SK-N-MC (cell line): ENCODE data around the gene KISS1.

Source experiments
- DNase-seq: peaks from one replicate; pipeline ENCODE4 v3.0.0-alpha.2; 2011; ENCODE audit warnings: low read depth, low spot score
- H3K27ac ChIP-seq: fragments of 200-600 bp; sonication (generic); 2 replicates; pipeline ENCODE4 v1.5.1; 2016; ENCODE audit warnings: mixed run types
- H3K36me3 ChIP-seq: fragments of 200-600 bp; sonication (generic); 2 replicates; pipeline ENCODE4 v1.6.1; 2017; ENCODE audit warnings: antibody characterized with exemption, low read length, mixed read lengths; ENCODE audit not compliant: insufficient read depth
- H3K4me3 ChIP-seq: fragments of 200-600 bp; sonication (generic); 2 replicates; pipeline ENCODE4 v1.5.1; 2016
- H3K9ac ChIP-seq: fragments of 200-600 bp; sonication (generic); 2 replicates; pipeline ENCODE4 v1.8.0; 2017; ENCODE audit warnings: mixed run types, mixed read lengths; ENCODE audit not compliant: insufficient read length
- H3K9me3 ChIP-seq: fragments of 200-600 bp; sonication (generic); 2 replicates; pipeline ENCODE4 v1.6.1; 2017; ENCODE audit warnings: low read depth, mild to moderate bottlenecking, antibody characterized with exemption, low read length, moderate library complexity, mixed read lengths
- EZH2 ChIP-seq: fragments of 200-600 bp; sonication (generic); IDR thresholded peaks from one replicate; pipeline ENCODE4 v1.6.1; 2017; ENCODE audit warnings: antibody characterized with exemption
- FOXP2 ChIP-seq: optimal IDR thresholded peaks from 2 replicates; pipeline ENCODE3; 2011; ENCODE audit warnings: mild to moderate bottlenecking, moderate library complexity; ENCODE audit not compliant: insufficient read depth; ENCODE audit errors: extremely low read length, control extremely low read depth
- POLR2AphosphoS5 ChIP-seq: IDR thresholded peaks from 2 replicates; pipeline ENCODE4 v1.6.1; 2012; ENCODE audit warnings: mild to moderate bottlenecking, low read depth, low read length, borderline replicate concordance

The KISS1 gene

GRCh38 chr1:204174958-204175357, 21.3 kb downstream of the KISS1 start:
- no peak for TF ChIP-seq POLR2AphosphoS5
- no peak for TF ChIP-seq EZH2
- TF ChIP-seq FOXP2 = no peak
- DNase-seq = no peak
- no peaks in the 10 kb centered on the region for H3K9me3 ChIP-seq
- H3K27ac ChIP-seq = no peak overlapping the region
- no peak overlapping the region for H3K4me3 ChIP-seq
- no peaks in the 10 kb centered on the region for H3K36me3 ChIP-seq
- H3K9ac ChIP-seq = no peak overlapping the region

- Histone ChIP-seq H3K4me3 (no peak overlapping the region), H3K9ac (no peak overlapping the region), H3K36me3 (no peaks in the 10 kb centered on the region), H3K27ac (no peak overlapping the region), H3K9me3 (no peaks in the 10 kb centered on the region)
- no peak for DNase-seq
- TF ChIP-seq FOXP2 (no peak), POLR2AphosphoS5 (no peak), EZH2 (no peak)
These were observed 23.8 kb downstream of the KISS1 start for GRCh38 chr1:204172404-204173029.

GRCh38 chr1:204171751-204172178, 24.5 kb downstream of the KISS1 start:
- H3K9me3 ChIP-seq = no peaks in the 10 kb centered on the region
- no peak overlapping the region for H3K9ac ChIP-seq
- TF ChIP-seq FOXP2 = no peak
- no peak for TF ChIP-seq EZH2
- no peak for TF ChIP-seq POLR2AphosphoS5
- no peaks in the 10 kb centered on the region for H3K36me3 ChIP-seq
- DNase-seq = no peak
- no peak overlapping the region for H3K4me3 ChIP-seq
- H3K27ac ChIP-seq = no peak overlapping the region

- no peak for TF ChIP-seq POLR2AphosphoS5
- no peak for TF ChIP-seq FOXP2
- TF ChIP-seq EZH2 = no peak
- Histone ChIP-seq H3K27ac (no peak overlapping the region), H3K36me3 (no peaks in the 10 kb centered on the region), H3K9me3 (no peaks in the 10 kb centered on the region), H3K9ac (no peak overlapping the region), H3K4me3 (no peak overlapping the region)
- DNase-seq = no peak
These were observed 25.7 kb downstream of the KISS1 start for GRCh38 chr1:204170494-204171155.

- H3K9me3 ChIP-seq = no peaks in the 10 kb centered on the region
These were observed 26.4 kb downstream of the KISS1 start for GRCh38 chr1:204169858-204170257.

GRCh38 chr1:204167730-204168129, 28.6 kb downstream of the KISS1 start:
- Histone ChIP-seq H3K4me3 (no peak overlapping the region), H3K36me3 (no peaks in the 10 kb centered on the region), H3K9me3 (no peaks in the 10 kb centered on the region), H3K9ac (no peak overlapping the region), H3K27ac (no peak overlapping the region)
- no peak for DNase-seq
- TF ChIP-seq POLR2AphosphoS5 (no peak), FOXP2 (no peak), EZH2 (no peak)

More at GRCh38 chr1:204169858-204170257, 26.4 kb downstream of the KISS1 start:
- Histone ChIP-seq H3K27ac (no peak overlapping the region), H3K9ac (no peak overlapping the region), H3K4me3 (no peak overlapping the region), H3K36me3 (no peaks in the 10 kb centered on the region)
- TF ChIP-seq FOXP2 (no peak), EZH2 (no peak), POLR2AphosphoS5 (no peak)
- DNase-seq = no peak

GRCh38 chr1:204166219-204166618, 30.1 kb downstream of the KISS1 start, which contains the start of gene REN:
REN (minus strand) TSS chr1:204166337; CDS start chr1:204166293, 44 bp downstream.
- Histone ChIP-seq H3K4me3 (no peak within 1 kb of the TSS), H3K27ac (no peak within 1 kb of the TSS), H3K9ac (no peak within 1 kb of the TSS), H3K9me3 (no peaks in the 10 kb centered on the region), H3K36me3 (no peaks in the 10 kb centered on the region)
- no peak for TF ChIP-seq EZH2
- TF ChIP-seq POLR2AphosphoS5 = no peak
- TF ChIP-seq FOXP2 = no peak
- no peak for DNase-seq

GRCh38 chr1:204162494-204163074, 33.7 kb downstream of the KISS1 start:
- Histone ChIP-seq H3K36me3 (no peaks in the 10 kb centered on the region), H3K9me3 (no peaks in the 10 kb centered on the region), H3K27ac (no peak overlapping the region), H3K4me3 (no peak overlapping the region), H3K9ac (no peak overlapping the region)
- no peak for TF ChIP-seq POLR2AphosphoS5
- TF ChIP-seq EZH2 = no peak
- no peak for TF ChIP-seq FOXP2
- no peak for DNase-seq
